ENCODE results near the gene BABAM2.

BABAM2 gene

DNA sequence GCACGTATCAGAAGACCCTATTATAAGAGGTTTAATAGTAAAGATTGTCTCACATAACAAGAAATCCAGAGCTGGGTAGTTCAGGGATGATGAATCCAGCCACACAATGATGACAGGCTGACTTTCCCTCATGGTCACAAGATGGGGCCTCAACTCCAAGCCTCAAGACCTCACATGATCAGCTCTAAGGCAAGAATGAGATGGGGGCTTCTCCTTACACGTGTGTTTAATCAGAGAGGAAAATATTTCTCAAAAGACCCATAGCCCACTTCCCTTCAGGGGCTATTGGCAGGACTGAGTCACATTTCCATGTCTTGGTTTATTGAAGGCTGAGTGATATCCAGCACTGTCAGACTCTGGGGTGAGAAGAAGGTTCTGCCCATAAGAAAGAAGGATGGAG is 402.0 kb downstream of the BABAM2 start:
- no peak for DNase-seq

DNA sequence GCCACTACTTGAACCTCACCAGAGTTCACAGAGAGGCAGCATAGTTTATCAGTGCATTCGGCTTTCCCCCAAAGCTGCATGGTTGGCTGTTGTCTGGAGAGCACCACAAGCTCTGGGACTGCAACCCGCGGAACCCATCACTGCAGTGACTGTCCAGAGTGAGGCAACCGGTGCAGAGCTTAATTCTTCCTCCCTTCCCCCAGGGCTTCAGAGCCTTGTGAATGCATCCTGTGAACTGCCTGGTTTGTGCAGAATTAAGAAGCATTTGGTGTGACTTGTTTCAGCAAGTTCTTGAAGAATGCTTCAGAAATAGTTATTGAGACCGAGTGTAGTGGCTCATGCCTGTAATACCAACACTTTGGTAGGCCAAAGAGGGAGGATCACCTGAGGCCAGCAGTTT is 402.9 kb downstream of the BABAM2 start:
- no peak for DNase-seq

DNA sequence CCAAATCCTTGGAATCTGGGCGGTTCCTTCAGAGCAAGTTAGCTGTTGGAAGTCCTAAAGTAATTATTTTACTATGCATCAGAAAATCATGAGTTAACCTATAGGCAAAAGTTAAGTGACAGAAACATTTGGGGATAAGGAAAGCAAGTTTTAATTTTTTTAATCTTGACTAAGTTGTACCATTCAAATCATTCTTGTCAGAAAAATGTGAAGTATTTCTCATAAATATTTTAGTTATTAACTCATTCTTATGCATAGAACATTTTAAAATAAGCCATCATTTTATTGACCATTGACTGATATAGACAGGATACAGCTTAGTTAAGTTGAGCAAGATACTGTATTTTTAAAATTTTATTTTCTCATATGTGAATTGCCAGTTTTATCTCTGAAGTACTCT is 403.9 kb downstream of the BABAM2 start:
- no peak for DNase-seq

DNA sequence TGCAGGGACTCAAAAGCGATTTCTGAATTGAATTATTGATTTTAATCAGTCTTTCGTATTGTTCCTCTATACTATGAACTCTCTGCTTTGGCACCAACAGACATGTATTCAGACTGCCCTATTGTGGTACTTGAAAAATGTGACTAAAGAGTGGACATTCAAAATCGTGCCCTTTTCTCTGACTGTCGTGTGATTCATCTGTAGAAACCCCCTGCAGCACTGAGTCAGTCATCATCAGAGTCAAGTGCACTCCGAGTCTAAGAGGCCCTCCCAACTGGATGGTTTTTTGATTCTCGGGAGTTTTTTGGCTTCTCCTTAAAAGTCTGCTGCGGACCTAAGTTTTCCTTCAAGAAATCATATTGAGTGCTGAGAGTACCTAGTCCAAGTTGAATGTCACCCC is 405.7 kb downstream of the BABAM2 start:
- DNase-seq, result no peak

DNA sequence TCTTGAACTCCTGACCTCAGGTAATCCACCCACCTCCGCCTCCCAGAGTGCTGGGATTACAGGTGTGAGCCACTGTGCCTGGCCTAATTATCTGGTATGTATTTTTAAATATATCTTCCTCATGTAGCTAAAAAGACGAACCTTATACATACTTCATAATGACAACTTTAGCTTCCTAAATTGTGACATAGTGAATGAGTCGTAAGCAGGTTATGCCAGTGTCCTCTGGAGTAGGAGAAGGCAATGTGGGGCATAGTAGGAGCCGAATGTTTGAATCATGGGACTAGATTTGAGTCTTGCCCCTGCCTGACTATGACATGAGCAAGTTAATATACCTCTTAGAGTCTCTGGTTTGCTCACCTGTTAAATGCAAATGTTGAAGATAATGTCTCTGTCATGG is 406.4 kb downstream of the BABAM2 start:
- DNase-seq, result no peak

DNA sequence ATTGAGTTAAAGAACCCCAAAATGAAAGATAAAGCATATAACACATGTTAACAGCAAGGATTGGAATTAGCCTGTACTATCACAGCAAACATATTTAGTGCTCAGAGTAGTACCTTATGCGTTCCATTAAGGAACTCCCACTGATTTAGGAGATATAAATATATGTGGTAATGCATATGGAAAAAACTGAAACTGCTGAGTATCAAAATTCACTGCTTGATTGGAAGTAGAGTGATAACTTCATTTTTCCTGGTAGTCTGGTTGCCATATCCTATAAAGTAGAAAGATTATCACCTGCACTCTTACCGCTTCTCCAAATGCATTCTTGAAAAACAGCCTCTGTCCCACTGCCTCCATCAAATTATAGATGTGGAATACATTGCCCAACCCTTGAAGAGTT is 407.0 kb downstream of the BABAM2 start:
- no peak for DNase-seq

DNA sequence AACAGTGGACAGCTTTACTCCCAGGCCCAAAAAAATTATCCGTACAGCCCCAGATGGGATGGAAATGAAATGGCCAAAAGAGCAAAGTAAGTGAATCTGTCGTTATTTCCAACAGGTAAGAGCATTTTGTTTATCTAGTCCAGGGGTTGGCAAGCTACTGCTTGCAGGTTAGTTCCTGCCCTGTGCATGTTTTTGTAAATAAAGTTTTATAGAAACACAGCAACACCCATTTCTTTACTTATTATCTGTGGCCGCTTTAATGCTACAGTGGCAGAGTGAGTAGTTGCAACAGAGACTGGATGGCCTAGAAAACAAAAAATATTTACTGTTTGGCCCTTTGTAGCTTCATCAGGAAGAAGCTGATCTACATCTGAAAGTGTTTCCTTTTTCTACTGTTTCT is 407.9 kb downstream of the BABAM2 start:
- no peak for DNase-seq

DNA sequence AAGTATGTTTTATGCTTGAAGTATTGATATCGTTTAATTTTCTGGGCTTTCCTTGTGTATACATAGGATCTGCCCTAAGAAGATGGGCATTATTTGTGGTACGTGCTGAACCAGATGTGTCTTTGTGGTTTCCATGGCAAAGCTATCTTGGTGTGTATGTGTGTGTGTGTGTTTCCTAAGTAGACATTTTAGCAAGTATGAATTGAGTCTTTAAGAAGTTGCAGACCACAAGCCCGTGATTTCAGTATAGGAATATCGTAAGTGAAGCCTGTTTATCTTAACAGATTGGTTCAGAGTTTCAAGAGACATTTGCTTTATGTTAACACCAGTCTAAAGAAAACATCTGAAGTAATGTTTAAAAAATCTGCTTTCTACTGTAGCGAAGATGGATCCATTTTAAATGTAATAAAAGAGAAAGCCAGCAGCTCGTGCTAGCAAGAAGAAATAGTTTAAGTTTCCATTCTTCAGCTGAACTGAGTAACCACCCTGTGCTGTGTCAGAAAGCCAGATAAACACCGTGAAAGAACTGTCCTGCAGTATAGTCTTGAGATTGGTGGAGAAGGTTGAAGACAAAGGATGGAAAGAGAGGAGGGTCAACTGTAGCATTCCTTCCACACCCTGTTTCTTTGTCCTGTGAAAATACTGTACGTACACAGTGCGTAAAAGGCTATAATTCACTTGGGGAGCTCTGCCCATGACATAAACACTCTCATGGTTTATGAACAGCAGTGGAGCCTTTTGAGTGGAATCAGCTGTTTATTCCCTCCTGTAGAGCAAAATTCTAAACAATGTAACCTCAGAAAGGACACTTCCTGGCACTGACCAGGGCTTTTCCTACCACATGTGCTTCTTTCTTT is 410.2 kb downstream of the BABAM2 start:
- DNase-seq, result no peak

DNA sequence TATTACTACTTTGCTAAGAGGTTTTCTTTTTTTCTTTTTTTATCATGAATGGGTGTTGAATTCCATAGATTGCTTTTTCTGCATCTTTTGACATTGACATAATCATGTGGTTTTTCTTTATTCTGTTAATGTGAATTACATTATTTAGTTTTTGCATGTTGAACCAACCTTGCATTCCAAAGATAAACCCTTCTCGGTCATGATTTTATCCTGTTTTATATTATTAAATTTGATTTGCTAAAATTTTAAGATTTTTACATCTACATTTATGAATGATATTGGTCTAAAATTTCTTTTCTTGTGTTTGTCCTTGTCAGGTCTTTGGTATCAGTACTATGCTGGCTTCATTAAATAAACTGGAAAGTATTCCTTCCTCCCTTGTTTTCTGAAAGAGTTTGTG is 414.7 kb downstream of the BABAM2 start:
- no peak for DNase-seq

DNA sequence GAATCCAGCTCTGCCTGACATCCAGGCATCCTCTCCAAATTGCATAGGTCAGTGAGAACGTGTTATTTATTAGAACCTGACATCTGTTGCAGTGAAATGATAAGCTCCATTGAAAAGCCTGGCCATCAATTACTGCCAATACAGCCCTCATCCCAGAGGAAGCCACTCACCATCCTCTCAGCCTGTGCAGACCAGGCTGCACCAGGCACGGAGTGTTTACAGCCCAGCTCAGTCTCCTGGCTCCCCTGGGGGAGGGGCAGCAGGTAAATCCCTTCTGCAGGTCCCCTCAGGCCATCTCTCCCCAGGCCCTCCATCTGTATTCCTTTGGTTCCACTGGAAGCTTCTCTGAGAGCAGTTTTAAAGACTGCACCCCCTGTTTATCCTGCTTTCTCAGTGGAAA is 419.6 kb downstream of the BABAM2 start:
- DNase-seq, result no peak

DNA sequence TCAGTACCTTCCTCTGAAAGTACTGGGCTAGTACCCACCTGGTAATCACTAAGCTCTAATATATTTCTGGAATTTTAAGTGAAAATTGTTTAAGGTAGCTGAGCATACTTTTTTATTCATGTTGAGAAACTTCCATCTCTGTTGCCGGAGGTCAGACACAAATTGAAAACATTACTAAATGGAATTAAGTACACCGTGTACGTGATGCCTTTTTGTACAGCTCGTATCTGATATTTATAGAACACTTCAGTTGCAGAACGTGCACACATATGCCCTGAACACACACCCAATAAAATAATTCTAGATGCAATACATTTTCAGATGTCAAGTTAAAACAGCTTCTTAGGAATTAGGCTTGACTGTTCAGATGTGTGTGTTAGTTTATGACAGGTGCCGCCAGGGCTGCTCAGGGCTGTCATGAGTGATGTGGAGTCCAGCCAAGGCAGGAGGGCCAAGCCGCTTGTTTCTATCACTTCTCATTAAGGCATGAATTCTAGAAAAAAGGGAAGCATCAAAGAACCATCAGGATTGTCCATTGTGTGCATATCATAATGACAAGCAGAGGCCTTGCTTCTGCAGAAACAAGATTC is 421.2 kb downstream of the BABAM2 start:
- DNase-seq, result no peak

DNA sequence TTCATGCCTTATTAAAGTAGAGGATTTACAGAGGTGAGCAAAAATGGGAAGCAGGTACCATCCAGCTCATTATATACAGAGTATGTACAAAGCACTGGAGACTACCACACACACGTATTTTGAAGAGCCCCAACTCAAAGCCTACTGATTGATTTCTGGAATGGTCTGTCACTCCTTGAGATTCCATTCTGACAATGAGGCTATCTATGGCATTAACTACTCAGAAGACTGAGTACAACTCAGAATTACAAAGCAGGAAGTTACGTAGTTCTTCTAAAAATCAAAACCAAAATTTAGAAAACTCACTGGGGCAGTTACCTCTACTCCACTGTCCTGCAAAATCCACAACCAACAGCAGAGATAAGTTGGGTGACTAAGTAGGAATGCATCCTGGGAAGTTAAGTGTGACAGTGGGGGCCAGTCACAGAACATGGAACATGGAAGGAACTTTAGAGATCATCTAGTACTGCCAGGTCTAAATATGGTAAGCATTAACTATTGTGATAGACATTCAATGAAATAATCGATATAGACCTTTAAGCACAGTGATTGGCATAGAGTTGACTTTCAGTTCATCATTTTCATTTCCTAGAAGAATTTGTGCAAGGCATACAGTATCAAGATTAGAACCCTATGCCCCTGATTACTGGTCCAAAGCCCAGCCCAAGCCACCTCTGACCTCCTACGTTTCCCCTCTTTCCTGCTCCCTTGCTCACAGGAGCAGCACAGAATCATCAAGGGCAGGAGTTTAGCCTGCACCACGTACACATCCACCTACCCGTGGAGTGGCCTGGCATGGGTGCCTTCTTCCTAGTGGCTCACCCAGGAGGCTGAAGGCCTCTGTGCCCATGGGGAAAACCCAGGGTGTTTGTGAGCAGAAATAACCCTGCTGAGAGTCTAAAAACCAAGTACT is 422.0 kb downstream of the BABAM2 start:
- no peak for DNase-seq

DNA sequence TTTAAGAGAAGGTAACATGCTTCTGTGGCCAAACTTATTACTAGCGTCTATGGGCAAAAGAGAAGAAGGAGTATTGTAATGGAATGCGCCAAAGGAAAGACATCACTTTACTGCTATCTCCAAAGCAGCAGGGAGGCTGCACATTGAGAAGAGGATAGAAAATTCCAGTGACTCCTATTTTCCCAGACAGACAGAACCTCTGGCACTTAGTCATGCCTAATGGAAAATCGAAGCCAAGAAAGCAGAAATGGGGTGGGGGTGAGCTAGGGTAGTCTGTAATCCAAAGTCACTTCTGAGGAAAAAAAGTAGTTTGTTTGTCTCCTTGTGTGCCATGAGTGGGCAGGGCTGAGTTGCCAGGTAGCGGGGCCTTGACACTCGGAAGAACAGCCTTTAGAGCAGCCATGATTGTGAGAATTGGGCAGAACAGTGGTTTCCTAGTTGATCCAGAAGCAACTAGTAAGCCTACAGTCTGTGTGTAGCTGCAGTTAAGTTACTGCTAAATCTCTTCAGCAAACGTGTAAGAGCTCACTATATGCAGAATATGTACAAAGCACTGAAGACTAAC is 422.8 kb downstream of the BABAM2 start:
- DNase-seq, result no peak

DNA sequence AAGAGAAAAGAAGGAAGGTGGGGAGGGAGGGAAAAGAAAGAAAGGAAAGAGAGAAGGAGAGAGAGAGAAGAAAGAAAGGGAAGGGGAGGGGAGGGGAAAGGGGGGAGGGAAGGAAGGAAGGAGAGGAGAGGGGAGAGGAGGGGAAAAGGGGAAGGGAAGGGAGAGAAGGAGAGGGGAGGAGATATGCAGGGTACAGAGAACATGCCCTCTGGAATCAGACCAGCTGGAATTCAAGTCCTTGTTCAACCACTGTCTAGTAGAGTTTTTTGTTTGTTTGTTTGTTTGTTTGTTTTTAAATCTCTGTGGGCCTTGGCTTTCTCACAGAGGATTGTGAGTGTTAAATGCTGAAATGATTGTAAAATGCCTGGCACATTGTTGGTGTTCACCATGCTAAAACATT is 424.4 kb downstream of the BABAM2 start:
- DNase-seq, result no peak

DNA sequence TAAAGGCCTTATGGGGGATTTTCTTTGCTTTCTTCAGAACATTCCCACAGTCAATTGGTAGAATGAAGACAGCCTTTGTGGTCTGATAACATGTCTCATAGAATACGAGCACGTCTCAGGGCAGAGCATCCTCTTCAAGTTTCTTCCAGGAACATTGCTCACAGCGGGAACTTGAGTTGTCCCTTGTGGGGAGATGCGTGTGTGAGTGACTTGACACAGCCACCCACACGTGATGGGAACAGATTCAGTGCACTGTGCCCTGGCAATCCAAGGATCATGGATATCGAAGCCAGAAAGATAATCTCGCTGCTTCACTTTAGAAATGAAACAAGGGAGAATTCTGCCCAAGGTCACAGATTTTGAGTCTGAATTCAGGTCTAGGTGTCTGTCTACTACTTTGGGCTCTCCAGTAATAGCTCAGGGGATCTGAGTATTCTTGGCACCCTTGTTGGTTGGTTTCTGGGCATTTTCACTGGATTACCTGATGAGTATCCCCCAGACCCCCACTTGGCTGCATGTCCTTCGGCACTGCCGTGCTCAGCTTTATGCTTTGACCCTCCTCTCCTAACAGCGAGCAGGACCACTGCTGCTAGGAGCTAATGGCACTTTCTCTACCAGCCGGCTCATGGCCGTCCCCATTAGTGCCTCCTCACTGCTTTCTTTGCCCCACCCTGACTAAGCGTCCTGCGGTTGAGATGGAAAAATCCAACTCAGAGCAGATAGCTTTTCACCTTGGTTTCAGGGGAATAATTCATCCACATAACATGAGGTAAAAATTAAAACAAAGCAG is 426.2 kb downstream of the BABAM2 start:
- DNase-seq, result no peak

DNA sequence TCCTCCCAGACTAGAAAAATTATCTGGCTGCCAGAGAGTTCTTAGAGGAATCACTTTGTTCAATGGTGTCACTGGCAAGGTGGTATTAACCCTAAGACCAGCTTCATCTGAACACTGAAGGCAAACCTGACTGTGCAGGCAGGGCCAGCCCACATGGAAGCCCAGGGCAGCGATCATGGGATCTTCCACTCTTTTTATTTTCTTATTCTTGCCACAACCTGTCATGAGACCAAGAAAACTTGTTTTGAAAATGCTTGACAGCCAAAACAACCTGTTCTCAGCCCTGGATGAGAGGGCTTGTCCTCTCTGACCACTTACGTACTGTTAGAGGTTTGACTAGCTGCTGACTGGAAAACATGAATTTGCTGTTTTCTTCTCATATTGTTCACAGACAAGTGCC is 426.9 kb downstream of the BABAM2 start:
- no peak for DNase-seq

DNA sequence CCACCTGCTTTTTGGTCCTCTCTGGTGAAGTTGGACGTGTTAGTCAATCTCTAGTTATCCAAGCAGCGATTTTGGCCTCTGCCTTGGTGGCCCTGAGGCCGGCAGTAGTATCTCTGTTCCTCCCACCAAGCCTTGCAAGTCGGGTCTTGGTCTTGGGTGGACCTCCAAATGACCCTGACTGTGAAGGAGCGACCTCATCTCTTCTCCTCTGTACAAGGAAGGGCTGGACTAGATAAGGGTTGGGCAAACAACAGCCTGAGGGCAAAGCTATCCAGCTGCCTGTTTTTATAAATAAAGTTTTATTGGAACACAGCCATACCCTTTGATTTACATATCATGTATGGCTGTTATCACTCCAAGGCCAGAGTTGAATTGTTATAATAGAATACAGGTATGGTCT is 427.5 kb downstream of the BABAM2 start:
- DNase-seq, result no peak

DNA sequence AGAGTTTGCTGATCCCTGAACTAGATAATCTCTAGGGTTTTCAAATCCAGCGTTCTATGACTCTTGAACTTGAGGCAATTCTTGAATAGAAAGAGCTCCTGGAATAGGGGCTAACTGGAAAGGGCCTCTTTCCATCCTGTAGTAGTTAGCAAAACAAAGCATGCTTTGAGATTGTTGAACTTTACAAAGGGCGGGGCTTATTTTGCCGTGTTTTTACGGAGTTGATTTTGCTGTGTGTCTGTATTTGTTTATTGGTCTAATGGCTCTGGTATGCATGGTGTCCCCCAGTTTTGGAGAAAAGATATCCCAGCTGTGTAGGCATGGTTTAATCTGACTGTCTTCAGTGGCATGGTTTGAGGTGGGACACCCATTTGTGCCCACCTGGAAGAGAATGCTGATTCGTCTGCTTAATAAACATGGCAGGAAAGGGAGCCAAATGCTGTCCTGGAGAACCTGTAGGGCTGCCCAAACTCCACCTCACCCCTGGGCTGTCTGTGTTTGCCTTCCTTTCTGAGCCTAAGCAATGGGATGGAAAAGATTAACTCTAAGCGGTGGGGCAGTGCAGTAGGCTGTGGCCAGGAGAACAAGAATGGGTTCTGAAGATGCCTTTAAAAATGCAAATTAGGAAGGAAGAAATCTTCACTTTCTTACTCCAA is 428.1 kb downstream of the BABAM2 start:
- DNase-seq, result no peak

DNA sequence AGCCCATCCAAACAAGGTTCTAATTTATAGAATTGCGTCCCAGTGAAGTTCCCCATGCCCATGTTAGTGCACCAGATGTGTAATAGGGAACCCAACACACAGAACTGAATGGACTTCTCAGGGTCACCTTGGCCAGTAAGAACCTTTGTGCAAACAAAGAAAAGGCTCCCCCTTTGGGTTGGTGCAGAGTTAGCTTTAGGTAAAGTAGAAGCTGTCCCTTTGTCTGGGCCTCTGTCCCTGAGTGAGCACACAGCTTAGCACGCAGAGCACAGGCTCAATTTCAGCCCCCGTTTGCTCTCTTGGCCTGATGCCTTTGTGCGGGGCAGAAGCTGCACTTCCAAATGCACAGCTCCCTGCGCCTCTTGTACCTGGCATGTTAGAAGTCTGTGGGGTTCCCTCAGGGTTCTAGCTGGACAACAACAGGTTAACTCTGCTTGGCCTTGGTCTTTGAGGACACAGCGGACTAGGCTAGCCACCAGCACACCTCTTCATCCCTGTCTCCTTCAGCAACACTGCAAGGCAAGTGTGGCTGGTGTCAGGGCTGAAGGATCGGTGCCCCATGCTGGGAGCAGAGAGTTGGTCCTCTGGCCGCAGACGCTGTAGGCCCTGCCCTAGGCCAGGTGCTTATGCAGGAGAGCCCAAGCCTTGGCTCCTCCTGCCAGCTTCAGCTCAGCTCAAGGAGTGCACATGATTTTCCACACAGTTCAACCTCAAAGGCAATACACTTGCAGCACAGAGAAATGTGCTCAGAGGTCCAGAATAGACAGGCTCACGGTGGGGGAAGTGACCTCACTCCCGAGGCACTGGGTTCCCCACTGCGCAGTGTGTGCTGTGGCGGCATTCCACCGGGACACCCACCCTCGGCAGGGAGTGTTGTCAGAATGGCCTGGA is 428.8 kb downstream of the BABAM2 start:
- no peak for DNase-seq

DNA sequence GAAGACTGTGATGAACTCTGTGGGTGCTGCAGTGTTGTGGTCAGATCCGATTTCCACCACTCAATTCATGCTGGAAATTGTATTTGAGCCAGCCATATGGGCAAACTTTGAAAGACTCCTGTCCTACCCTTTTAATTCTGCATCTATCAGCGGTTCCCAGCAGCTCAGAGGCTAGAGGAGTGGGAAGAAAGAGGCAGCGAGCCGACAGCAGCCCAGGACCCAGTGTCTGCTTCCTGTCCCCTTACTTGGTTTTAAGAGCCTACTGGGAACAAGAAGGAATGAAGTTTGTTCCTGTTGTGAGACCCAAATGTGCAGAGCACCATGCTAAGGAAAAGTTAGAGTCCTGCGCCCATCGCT is 429.5 kb downstream of the BABAM2 start:
- DNase-seq, result no peak

DNA sequence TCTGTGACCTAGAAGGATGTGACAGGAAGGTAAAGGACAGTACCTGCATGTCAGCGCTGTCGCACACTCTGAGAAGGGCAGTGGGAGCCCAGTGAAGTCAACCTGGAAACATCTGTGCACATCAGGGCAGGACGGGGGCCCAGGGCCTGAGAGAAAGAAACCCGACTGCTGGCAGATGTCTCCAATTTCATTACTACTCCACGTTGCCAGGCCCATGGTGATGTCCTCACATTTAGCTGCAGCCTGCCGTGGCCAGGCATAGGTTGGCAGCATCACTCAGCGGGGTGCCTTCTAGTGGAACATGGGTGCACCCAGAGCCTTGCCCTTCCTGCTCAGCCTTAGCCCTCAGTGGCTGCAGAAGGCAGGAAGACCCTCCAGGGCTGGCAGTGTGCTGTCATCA is 429.8 kb downstream of the BABAM2 start:
- DNase-seq, result no peak
